SK-N-SH (cell line): ENCODE results near the gene SDR9C7. TPM values are rescaled to one million over a fixed set of nuclear protein-coding genes. Genes with fewer than 3 reads are reported as not detected.

Experiments used
- CTCF ChIA-PET: fragments of 300-600, 350-600 bp; formaldehyde crosslinking; extraction: SDS; loops from one replicate; lab custom pipeline; 2021; lab: Yijun Ruan, JAX
- POLR2A ChIA-PET: fragments of 350-600 bp; sonication (Branson Sonifier 250); formaldehyde crosslinking; extraction: SDS; loops from one replicate; lab custom pipeline; 2020; ENCODE audit warnings: antibody characterized with exemption, inconsistent platforms; lab: Yijun Ruan, JAX
- DNase-seq: peaks from one replicate; pipeline ENCODE4 v3.0.0; 2012
- H2AFZ ChIP-seq: fragments of 200-600 bp; sonication (generic); 2 replicates; pipeline ENCODE4 v1.8.1; 2016; ENCODE audit warnings: antibody characterized with exemption, mild to moderate bottlenecking, low read depth
- H3F3A ChIP-seq: fragments of 200-600 bp; sonication (generic); replicated peaks from 2 replicates; pipeline ENCODE3; 2016; ENCODE audit warnings: antibody characterized with exemption, mild to moderate bottlenecking; ENCODE audit not compliant: insufficient read depth
- H3K27ac ChIP-seq, 2 experiments: fragments of 200-500 bp in 1 of 2; fragments of 200-600 bp in 1 of 2; sonication (Bioruptor generic) in 1 of 2; sonication (generic), shearing (Covaris generic) in 1 of 2; 2 replicates each; pipeline versions ENCODE4 v1.5.1 to v1.6.1; 2014 to 2016; ENCODE audit warnings: low read depth in 2 of 2, inconsistent platforms in 1 of 2, low read length in 1 of 2, mild to moderate bottlenecking in 1 of 2, mixed read lengths in 1 of 2
- H3K27me3 ChIP-seq: fragments of 200-600 bp; sonication (generic), shearing (Covaris generic); 2 replicates; pipeline ENCODE4 v1.6.1; 2016; ENCODE audit warnings: mixed run types; ENCODE audit not compliant: insufficient read depth
- H3K36me3 ChIP-seq, 2 experiments: fragments of 200-500 bp in 1 of 2; fragments of 200-600 bp in 1 of 2; sonication (Bioruptor generic) in 1 of 2; sonication (generic) in 1 of 2; replicated peaks in 1 of 2; 2 replicates each; pipeline versions ENCODE3 to v1.5.1; 2014 to 2016; ENCODE audit warnings: low read length in 1 of 2, mild to moderate bottlenecking in 1 of 2; ENCODE audit not compliant: insufficient read depth in 2 of 2, control insufficient read depth in 1 of 2
- H3K4me1 ChIP-seq, 2 experiments: fragments of 200-500 bp in 1 of 2; fragments of 200-600 bp in 1 of 2; sonication (Bioruptor generic) in 1 of 2; sonication (generic), shearing (Covaris generic) in 1 of 2; 2 replicates each; pipeline versions ENCODE4 v1.5.1 to v1.6.1; 2014 to 2016; ENCODE audit warnings: low read depth in 1 of 2, low read length in 1 of 2, mixed run types in 1 of 2; ENCODE audit not compliant: insufficient read depth in 2 of 2, control insufficient read depth in 1 of 2
- H3K4me2 ChIP-seq: fragments of 200-600 bp; sonication (generic), shearing (Covaris generic); 2 replicates; pipeline ENCODE4 v1.6.1; 2017; ENCODE audit warnings: mixed run types
- H3K4me3 ChIP-seq, 2 experiments: fragments of 200-500 bp in 1 of 2; fragments of 200-600 bp in 1 of 2; sonication (Bioruptor generic) in 1 of 2; sonication (generic), shearing (Covaris generic) in 1 of 2; 2 replicates each; pipeline versions ENCODE4 v1.5.1 to v1.8.1; 2014 to 2016; ENCODE audit warnings: low read depth in 2 of 2, inconsistent platforms in 1 of 2, low read length in 1 of 2, mild to moderate bottlenecking in 1 of 2, mixed read lengths in 1 of 2, moderate library complexity in 1 of 2
- H3K79me2 ChIP-seq: fragments of 200-600 bp; sonication (generic); 2 replicates; pipeline ENCODE4 v1.8.1; 2017; ENCODE audit warnings: mild to moderate bottlenecking; ENCODE audit not compliant: insufficient read depth
- H3K9ac ChIP-seq: fragments of 200-600 bp; sonication (generic); 2 replicates; pipeline ENCODE4 v1.6.1; 2017; ENCODE audit warnings: mixed run types
- H3K9me2 ChIP-seq: fragments of 200-600 bp; sonication (generic); 2 replicates; pipeline ENCODE4 v1.6.1; 2017; ENCODE audit warnings: mixed run types
- H3K9me3 ChIP-seq: fragments of 200-600 bp; sonication (generic); 2 replicates; pipeline ENCODE4 v1.6.1; 2017; ENCODE audit warnings: mixed run types, mild to moderate bottlenecking, moderate library complexity
- H4K20me1 ChIP-seq: fragments of 200-600 bp; sonication (generic); 2 replicates; pipeline ENCODE4 v1.6.1; 2017; ENCODE audit warnings: mild to moderate bottlenecking, mixed run types; ENCODE audit not compliant: insufficient read depth
- CHD2 ChIP-seq: fragments of 150-350 bp; IDR thresholded peaks from 2 replicates; pipeline ENCODE4 v1.6.1; 2018; ENCODE audit warnings: low read length; ENCODE audit not compliant: partially characterized antibody
- CTCF ChIP-seq: fragments of 200-600 bp; sonication (generic); IDR thresholded peaks from 2 replicates; pipeline ENCODE4 v1.6.1; 2017; ENCODE audit warnings: antibody characterized with exemption, mild to moderate bottlenecking, moderate library complexity
- EP300 ChIP-seq, 2 experiments: IDR thresholded peaks; 2 replicates each; pipeline versions ENCODE4 v1.4.0 to v1.6.1; 2012; ENCODE audit warnings: borderline replicate concordance in 1 of 2, low read depth in 1 of 2, low read length in 1 of 2
- FOXM1 ChIP-seq: IDR thresholded peaks from 2 replicates; pipeline ENCODE4 v1.4.0; 2012; ENCODE audit warnings: low read depth, mild to moderate bottlenecking
- GATA2 ChIP-seq: sonication (generic); formaldehyde crosslinking; IDR thresholded peaks from 2 replicates; pipeline ENCODE4 v1.5.0; 2020; ENCODE audit warnings: mild to moderate bottlenecking, missing genetic modification reagents
- MAX ChIP-seq: IDR thresholded peaks from 2 replicates; pipeline ENCODE4 v1.4.0; 2012; ENCODE audit warnings: low read depth
- POLR2AphosphoS5 ChIP-seq: IDR thresholded peaks from 2 replicates; pipeline ENCODE4 v1.6.1; 2012; ENCODE audit warnings: low read depth, low read length
- RAD21 ChIP-seq: IDR thresholded peaks from 2 replicates; pipeline ENCODE4 v1.6.1; 2012; ENCODE audit warnings: mild to moderate bottlenecking, low read length
- RCOR1 ChIP-seq: fragments of 150-350 bp; IDR thresholded peaks from 2 replicates; pipeline ENCODE4 v1.6.1; 2017; ENCODE audit warnings: antibody characterized with exemption, low read length
- RFX5 ChIP-seq: IDR thresholded peaks from 2 replicates; pipeline ENCODE4 v1.6.1; 2012; ENCODE audit warnings: mild to moderate bottlenecking, improper control_type of control experiment, low read length
- SIN3A ChIP-seq: IDR thresholded peaks from 2 replicates; pipeline ENCODE4 v1.6.1; 2012; ENCODE audit warnings: low read depth, mild to moderate bottlenecking, low read length, moderate library complexity, borderline replicate concordance
- SMC3 ChIP-seq: IDR thresholded peaks from 2 replicates; pipeline ENCODE4 v1.6.1; 2012; ENCODE audit warnings: low read depth, low read length, improper control_type of control experiment
- TCF12 ChIP-seq: IDR thresholded peaks from 2 replicates; pipeline ENCODE4 v1.4.0; 2012
- TEAD4 ChIP-seq: IDR thresholded peaks from 2 replicates; pipeline ENCODE4 v1.4.0; 2012; ENCODE audit warnings: mild to moderate bottlenecking, borderline replicate concordance; ENCODE audit not compliant: insufficient read depth
- YY1 ChIP-seq: IDR thresholded peaks from 2 replicates; pipeline ENCODE4 v1.4.0; 2012; ENCODE audit warnings: low read depth, mild to moderate bottlenecking
- WGBS: methylation state at CpG from one replicate; pipeline ENCODE4 v1.1.6; 2017; ENCODE audit warnings: low lambda C conversion rate; 5-methylcytosine and 5-hydroxymethylcytosine counted together
- polyA plus RNA-seq, 3 experiments: library from polyadenylated mRNA; depleted of rRNA; stranded (reverse); fragments of >200 nt; gene quantifications; 2 replicates each; pipeline ENCODE4 v1.2.3, GENCODE V29; 2012
- TF ChIP-seq, protein P1 (sequence below): IDR thresholded peaks from 2 replicates; pipeline ENCODE4 v1.4.0; 2012; ENCODE audit warnings: low read depth, borderline replicate concordance

Gene SDR9C7
- polyA plus RNA-seq, 1 of the 3 experiments (the other 2 are of a cell fraction) = not detected

GRCh38 chr12:56897844-56898361 is 36.3 kb downstream of the SDR9C7 start:
- H3K9me2 ChIP-seq = no peaks in the 10 kb centered on the region
- no peak overlapping the region for H3K27ac ChIP-seq
- no peaks in the 10 kb centered on the region for H4K20me1 ChIP-seq
- no peak overlapping the region for H2AFZ ChIP-seq
- no peaks in the 10 kb centered on the region for H3K36me3 ChIP-seq
- no peaks in the 10 kb centered on the region for H3K9me3 ChIP-seq
- no peak for DNase-seq
- H3K4me1 ChIP-seq = no peaks in the 10 kb centered on the region
- POLR2A ChIA-PET = no interaction called here
- CTCF ChIA-PET = interaction anchor here (0.7 kb wide), 1 partner anchor 140 kb away, joined by 3 read pairs; no protein-coding TSS in a partner anchor
- no peak overlapping the region for H3K4me3 ChIP-seq
- no peaks in the 10 kb centered on the region for H3F3A ChIP-seq
- no peak overlapping the region for H3K9ac ChIP-seq
- no peaks in the 10 kb centered on the region for H3K79me2 ChIP-seq
- H3K4me2 ChIP-seq = no peak overlapping the region
- H3K27me3 ChIP-seq = no peaks in the 10 kb centered on the region
- no peak for TF ChIP-seq TEAD4
- TF ChIP-seq SMC3 = no peak
- no peak for TF ChIP-seq MAX
- TF ChIP-seq SIN3A = no peak
- TF ChIP-seq POLR2AphosphoS5 = no peak
- TF ChIP-seq YY1 = no peak
- TF ChIP-seq CTCF = no peak
- TF ChIP-seq RAD21 = no peak
- TF ChIP-seq FOXM1 = no peak
- TF ChIP-seq, all 33 proteins: peak for 0

GRCh38 chr12:56896082-56896481 is 38.1 kb downstream of the SDR9C7 start:
- Histone ChIP-seq H3K9me3 (no peaks in the 10 kb centered on the region), H2AFZ (no peak overlapping the region), H3K4me1 (no peaks in the 10 kb centered on the region), H3K4me3 (no peak overlapping the region), H3K79me2 (no peaks in the 10 kb centered on the region), H3K36me3 (no peaks in the 10 kb centered on the region), H3K4me2 (no peak overlapping the region), H3K9ac (no peak overlapping the region), H4K20me1 (no peaks in the 10 kb centered on the region), H3K9me2 (no peaks in the 10 kb centered on the region), H3K27me3 (no peaks in the 10 kb centered on the region), H3K27ac (no peak overlapping the region), H3F3A (no peaks in the 10 kb centered on the region)
- DNase-seq = no peak
- TF ChIP-seq TEAD4 (no peak), FOXM1 (no peak), GATA2 (CRISPR knock-in tag) (no peak), RFX5 (no peak), RCOR1 (no peak), TCF12 (no peak), POLR2AphosphoS5 (no peak), EP300 (IDR thresholded peaks at IDR 0.05; ENCODE audit: borderline replicate concordance in 1 of 2, low read depth in 1 of 2, low read length in 1 of 2) (no peak), CHD2 (no peak), RAD21 (no peak)
- TF ChIP-seq, protein P1, sequence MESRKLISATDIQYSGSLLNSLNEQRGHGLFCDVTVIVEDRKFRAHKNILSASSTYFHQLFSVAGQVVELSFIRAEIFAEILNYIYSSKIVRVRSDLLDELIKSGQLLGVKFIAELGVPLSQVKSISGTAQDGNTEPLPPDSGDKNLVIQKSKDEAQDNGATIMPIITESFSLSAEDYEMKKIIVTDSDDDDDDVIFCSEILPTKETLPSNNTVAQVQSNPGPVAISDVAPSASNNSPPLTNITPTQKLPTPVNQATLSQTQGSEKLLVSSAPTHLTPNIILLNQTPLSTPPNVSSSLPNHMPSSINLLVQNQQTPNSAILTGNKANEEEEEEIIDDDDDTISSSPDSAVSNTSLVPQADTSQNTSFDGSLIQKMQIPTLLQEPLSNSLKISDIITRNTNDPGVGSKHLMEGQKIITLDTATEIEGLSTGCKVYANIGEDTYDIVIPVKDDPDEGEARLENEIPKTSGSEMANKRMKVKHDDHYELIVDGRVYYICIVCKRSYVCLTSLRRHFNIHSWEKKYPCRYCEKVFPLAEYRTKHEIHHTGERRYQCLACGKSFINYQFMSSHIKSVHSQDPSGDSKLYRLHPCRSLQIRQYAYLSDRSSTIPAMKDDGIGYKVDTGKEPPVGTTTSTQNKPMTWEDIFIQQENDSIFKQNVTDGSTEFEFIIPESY = no peak
- 0% methylated on average over 1 of the region's 1 CpG for WGBS
- ChIA-PET CTCF (no interaction called here), POLR2A (no interaction called here)
